Measurements from ENCODE around the gene GREM1.

GRCh38 chr15:32676169-32676568 is 41.6 kb upstream of the GREM1 start:
- TF ChIP-seq CTCF (IDR thresholded peaks at IDR 0.05) (no peak), POLR2A (IDR thresholded peaks at IDR 0.05) (no peak), POLR2AphosphoS5 (IDR thresholded peaks at IDR 0.05) (no peak)
